HuH-7 (cell line): Measurements from ENCODE around the gene ATXN1.

Experiments
- DNase-seq: peaks from one replicate; pipeline ENCODE4 v3.0.0; 2011; ENCODE audit warnings: low spot score

ATXN1 gene

DNA sequence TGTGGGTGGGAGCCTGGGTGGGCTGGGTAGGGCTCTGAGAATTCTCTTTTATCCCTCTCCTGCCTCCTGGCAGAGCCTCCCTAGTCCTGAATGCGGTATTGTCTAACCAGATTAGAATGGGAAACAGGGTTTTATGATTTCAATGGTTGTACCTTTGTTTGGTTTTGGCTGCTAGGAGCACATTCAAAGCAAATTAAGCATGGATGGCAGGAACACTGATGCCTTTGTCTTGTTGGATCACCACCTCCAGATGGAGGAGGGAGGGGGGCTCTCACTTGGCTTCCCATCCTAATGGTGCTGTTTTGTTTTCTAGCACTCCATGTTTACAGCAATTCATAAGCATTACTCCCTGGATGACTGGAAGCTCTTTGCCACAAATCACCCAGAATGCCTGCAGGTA is 511.3 kb downstream of the ATXN1 start:
- peak; percentile 17 for DNase-seq
